Occipital lobe (tissue), 2 donors: ENCODE measurements around the gene KRT33B. TPM values are rescaled to one million over a fixed set of nuclear protein-coding genes. Genes with fewer than 3 reads are reported as not detected.
"Not testable (repeated sequence)": the region's sequence is repeated elsewhere in the genome, so short reads cannot be mapped to it uniquely, and the experiment has no call there.

Source experiments
- DNase-seq: peaks from one replicate; lab custom pipeline; 2025; lab: John Stamatoyannopoulos, UW
- total RNA-seq: library from RNA; depleted of rRNA; stranded (reverse); fragments of >200 nt; gene quantifications from one replicate; pipeline ENCODE4 v1.2.3, GENCODE V29; 2014

KRT33B gene
- total RNA-seq, 1 donor from 2014 or later = not detected

- DNase-seq = no peak
Measured at GRCh38 chr17:41347869-41348760, 21.5 kb downstream of the KRT33B start.

GRCh38 chr17:41346421-41346820 lies 23.2 kb downstream of the KRT33B start:
- DNase-seq = not testable (repeated sequence)

GRCh38 chr17:41345992-41346391 lies 23.6 kb downstream of the KRT33B start:
- DNase-seq = no peak

DNA sequence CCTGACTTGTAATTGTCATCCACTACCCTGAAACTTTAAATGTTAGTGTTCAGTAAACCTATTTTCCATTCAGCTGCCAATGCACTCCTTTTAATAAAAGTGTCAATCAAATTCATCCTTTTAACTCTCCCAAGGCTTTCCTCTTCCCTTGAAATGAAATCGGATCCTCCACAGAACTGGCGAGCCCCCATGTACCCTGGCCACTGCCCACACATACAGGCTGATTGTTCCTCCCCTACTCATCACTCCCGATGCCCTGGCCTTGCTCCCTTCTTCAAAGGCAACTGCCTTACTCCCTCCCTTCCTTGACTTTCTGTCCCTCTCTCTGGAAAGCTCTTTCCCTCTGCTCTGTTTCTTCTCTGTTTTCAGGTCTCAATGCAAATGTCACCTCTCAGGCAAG lies 26.6 kb downstream of the KRT33B start:
- DNase-seq = no peak

GRCh38 chr17:41340934-41341861 lies 28.4 kb downstream of the KRT33B start:
- no peak for DNase-seq

- DNase-seq = no peak
Measured at GRCh38 chr17:41340494-41340893, 29.1 kb downstream of the KRT33B start.

DNA sequence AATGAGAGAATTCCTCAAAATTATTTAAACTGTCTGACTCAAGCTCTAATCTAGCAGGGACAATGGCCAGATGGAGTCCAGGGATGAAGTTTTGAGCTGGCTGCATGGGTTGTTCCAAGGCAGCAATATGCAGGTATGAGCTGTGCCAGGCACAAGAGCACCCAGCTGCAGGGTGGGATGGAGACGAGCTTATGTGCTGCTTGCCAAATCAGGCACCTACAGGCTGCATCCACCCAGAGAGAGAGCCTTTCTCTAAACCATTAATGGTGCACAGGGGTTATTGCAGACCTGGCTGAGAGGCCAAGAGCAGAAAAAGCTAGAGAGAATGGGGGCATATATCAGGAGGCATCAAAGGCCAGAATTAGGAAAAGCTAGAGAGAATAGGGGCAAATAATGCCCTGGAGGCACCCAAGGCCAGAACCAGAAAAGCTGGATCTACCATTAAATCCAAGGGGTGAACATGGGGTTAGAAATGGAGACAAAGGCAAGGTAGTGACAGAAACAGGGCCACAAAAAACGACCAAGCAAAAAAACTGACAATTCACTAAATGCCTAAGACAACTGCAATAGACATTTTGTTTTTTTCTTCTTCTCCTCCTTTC lies 29.9 kb downstream of the KRT33B start:
- DNase-seq = no peak

- no peak for DNase-seq
Measured at GRCh38 chr17:41338961-41339485, 30.6 kb downstream of the KRT33B start.

GRCh38 chr17:41335747-41336146 lies 33.9 kb downstream of the KRT33B start:
- no peak for DNase-seq

DNA sequence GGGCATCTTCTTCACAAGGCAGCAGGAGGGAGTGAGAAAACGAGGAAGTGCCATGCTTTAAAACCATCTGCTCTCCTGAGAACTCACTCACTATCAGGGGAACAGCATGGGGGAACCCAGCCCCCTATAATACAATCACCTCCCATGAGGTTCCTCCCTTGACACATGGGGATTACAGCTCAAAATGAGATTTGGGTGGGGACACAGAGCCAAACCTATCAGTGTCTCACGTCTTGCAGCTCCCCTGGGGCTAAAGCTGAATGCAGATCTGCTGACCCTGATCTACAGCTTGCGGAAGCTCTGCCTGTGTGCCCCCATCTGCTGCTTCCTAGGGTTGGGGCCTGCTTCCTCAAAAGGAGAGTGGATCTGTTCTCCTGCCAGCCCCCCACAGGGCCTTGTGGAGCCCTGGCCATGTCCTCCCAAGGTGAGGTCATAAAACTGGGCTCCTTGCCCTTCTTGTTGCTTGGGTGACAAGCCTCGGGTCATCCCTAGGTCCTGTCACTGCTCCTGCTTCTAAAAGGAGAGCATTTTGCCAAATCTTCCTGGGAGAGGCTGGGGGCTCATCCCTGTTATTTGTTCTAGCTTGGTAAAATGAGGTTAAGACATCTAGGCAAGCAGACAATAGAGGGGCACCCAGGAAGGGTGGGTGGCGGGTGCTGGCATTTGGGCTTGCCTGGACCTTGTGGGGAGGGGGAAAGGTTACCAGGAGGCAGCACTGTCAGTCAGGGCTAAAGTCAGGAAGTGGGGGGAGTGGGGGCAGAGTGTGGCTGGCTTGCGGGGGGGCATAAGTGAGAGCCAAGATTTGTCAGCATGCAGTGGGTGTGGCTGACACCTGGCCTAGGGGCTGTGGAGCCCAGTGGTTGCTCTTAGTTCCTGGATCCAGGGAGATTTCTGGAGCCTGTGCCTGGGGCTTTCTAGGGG lies 35.0 kb downstream of the KRT33B start:
- DNase-seq = no peak

GRCh38 chr17:41333836-41334235 lies 35.8 kb downstream of the KRT33B start:
- DNase-seq = no peak

GRCh38 chr17:41333098-41333497 lies 36.5 kb downstream of the KRT33B start:
- no peak for DNase-seq

- DNase-seq = no peak
Measured at GRCh38 chr17:41332239-41332638, 37.4 kb downstream of the KRT33B start.

DNA sequence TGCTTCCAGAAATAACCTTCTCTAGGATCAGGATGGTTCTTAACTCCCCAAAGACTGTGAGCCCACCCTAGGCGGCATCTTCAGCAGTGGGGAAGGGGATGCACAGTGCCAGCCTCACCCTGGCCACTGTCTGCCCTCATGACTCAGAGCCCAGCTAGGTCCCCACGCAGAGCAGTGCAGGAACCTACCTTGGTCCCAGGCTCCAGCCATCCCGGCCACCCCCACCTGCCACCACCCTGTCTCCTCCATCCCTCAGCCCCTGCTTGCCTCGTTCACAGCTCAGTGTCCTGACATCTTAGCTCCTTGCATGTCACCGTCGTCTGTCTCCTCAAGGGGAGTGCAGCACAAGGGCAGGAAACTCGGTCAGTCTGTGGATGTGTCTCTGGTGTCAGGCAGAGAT lies 38.0 kb downstream of the KRT33B start:
- DNase-seq = no peak

- no peak for DNase-seq
Measured at GRCh38 chr17:41329279-41329948, 40.2 kb downstream of the KRT33B start.

- no peak for DNase-seq
Measured at GRCh38 chr17:41328207-41328606, 41.4 kb downstream of the KRT33B start.

DNA sequence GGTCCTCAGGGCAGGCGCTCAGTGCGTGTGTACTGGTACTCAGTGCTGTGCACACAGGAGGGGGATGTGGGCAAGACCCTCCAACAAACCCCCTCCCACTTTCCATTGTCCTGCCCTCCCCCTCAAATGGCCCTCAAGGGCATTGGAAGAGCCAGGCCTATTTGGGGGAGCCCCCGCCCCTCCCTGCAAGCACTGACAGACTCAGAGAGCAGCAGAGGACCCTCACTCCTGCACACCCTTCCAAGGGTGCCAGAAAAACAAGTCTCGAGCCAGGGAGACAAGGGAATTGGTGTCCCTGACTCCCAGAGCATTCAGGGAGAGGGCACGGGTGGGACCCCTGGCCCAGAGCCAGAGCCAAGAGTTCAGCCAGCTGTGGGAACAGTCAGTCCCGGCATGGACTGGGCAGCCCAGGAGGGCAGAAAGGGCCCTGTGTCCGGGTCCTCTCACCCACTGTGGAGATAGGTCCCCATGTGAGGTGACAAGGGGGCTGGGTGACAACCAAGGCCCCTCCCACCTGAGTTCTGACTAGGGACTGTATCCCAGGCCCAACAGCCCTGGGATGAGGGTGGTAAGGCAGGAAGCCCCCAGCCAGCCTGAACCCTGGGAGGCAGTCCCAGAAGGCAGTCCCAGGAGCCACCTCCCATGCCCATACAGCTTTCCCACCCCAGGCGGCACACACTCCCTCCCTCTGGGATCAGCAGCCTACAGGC lies 42.0 kb downstream of the KRT33B start:
- DNase-seq = no peak

- no peak for DNase-seq
Measured at GRCh38 chr17:41326173-41327145, 43.2 kb downstream of the KRT33B start.
